GM08714 (cell line): ENCODE results near the gene HCAR3.
"Not testable (repeated sequence)": the region's sequence is repeated elsewhere in the genome, so short reads cannot be mapped to it uniquely, and the experiment has no call there.

Source experiments
- H3K4me3 ChIP-seq: fragments of 200-500 bp; sonication (Bioruptor generic); 2 replicates; pipeline ENCODE4 v1.5.1; 2014; ENCODE audit warnings: mild to moderate bottlenecking, low read length, inconsistent platforms
- ZNF274 ChIP-seq: IDR thresholded peaks from 2 replicates; pipeline ENCODE4 v1.6.1; 2012; ENCODE audit warnings: mild to moderate bottlenecking, low read depth, low read length

Gene HCAR3

GRCh38 chr12:122716658-122717057, at the start of gene HCAR3:
TSS of gene HCAR3 (minus strand) at chr12:122716811. CDS start at chr12:122716737, 74 bp downstream.
- not testable (repeated sequence) for H3K4me3 ChIP-seq

GRCh38 chr12:122757568-122757967, 41.0 kb upstream of the HCAR3 start:
- H3K4me3 ChIP-seq: no peak overlapping the region
- TF ChIP-seq ZNF274: no peak

- no peak for TF ChIP-seq ZNF274
- no peak overlapping the region for H3K4me3 ChIP-seq
Measured at GRCh38 chr12:122754790-122755189, 38.2 kb upstream of the HCAR3 start.

GRCh38 chr12:122753319-122753650, 36.7 kb upstream of the HCAR3 start:
- H3K4me3 ChIP-seq: peak overlapping the region; percentile 73
- TF ChIP-seq ZNF274: no peak

GRCh38 chr12:122752464-122753318, 36.1 kb upstream of the HCAR3 start, which contains the start of gene DENR:
TSS of gene DENR (plus strand) at chr12:122752824. CDS start at chr12:122753702, 878 bp downstream.
- TF ChIP-seq ZNF274: no peak
- peak within 1 kb of the TSS; percentile 73 for H3K4me3 ChIP-seq

- H3K4me3 ChIP-seq: peak overlapping the region; percentile 42; the same call in 1 of the 2 replicates
Measured at GRCh38 chr12:122750781-122751515, 34.3 kb upstream of the HCAR3 start.

- H3K4me3 ChIP-seq: no peak overlapping the region
- no peak for TF ChIP-seq ZNF274
Measured at GRCh38 chr12:122749569-122750332, 33.1 kb upstream of the HCAR3 start.

GRCh38 chr12:122747224-122748135, 30.9 kb upstream of the HCAR3 start:
- H3K4me3 ChIP-seq: no peak overlapping the region
- no peak for TF ChIP-seq ZNF274

GRCh38 chr12:122743895-122744525, 27.4 kb upstream of the HCAR3 start:
- H3K4me3 ChIP-seq: no peak overlapping the region
- no peak for TF ChIP-seq ZNF274

GRCh38 chr12:122740351-122740750, 23.7 kb upstream of the HCAR3 start:
- TF ChIP-seq ZNF274: no peak
- H3K4me3 ChIP-seq: no peak overlapping the region

- no peak for TF ChIP-seq ZNF274
- H3K4me3 ChIP-seq: no peak overlapping the region
Measured at GRCh38 chr12:122738571-122738970, 22.0 kb upstream of the HCAR3 start.

GRCh38 chr12:122732611-122733010, 16.0 kb upstream of the HCAR3 start:
- no peak for TF ChIP-seq ZNF274
- no peak overlapping the region for H3K4me3 ChIP-seq

- TF ChIP-seq ZNF274: no peak
- H3K4me3 ChIP-seq: no peak overlapping the region
Measured at GRCh38 chr12:122732170-122732569, 15.6 kb upstream of the HCAR3 start.
